Smooth muscle cell (in vitro differentiated cells): ENCODE data around the gene GLYATL1. TPM values are rescaled to one million over a fixed set of nuclear protein-coding genes. Genes with fewer than 3 reads are reported as not detected.

Experiments used
- DNase-seq: peaks from one replicate; lab custom pipeline; 2025; ENCODE audit not compliant: unreplicated experiment; lab: John Stamatoyannopoulos, UW
- H2AFZ ChIP-seq: fragments of 200-600 bp; sonication (generic); 2 replicates; pipeline ENCODE4 v1.6.0; 2016; ENCODE audit warnings: antibody characterized with exemption, low read depth, mild to moderate bottlenecking
- H3F3A ChIP-seq: fragments of 200-600 bp; sonication (generic); 2 replicates; pipeline ENCODE4 v1.6.0; 2017; ENCODE audit warnings: antibody characterized with exemption, low read depth
- H3K27ac ChIP-seq: fragments of 200-600 bp; sonication (generic); 2 replicates; pipeline ENCODE4 v1.5.1; 2016; ENCODE audit warnings: low read depth, mild to moderate bottlenecking
- H3K27me3 ChIP-seq: fragments of 200-600 bp; sonication (generic); 2 replicates; pipeline ENCODE4 v1.6.1; 2016; ENCODE audit warnings: low read depth, mild to moderate bottlenecking
- H3K36me3 ChIP-seq: fragments of 200-600 bp; sonication (generic); 2 replicates; pipeline ENCODE4 v1.5.1; 2016; ENCODE audit warnings: low read depth
- H3K4me1 ChIP-seq: fragments of 200-600 bp; sonication (generic); 2 replicates; pipeline ENCODE4 v1.5.1; 2016; ENCODE audit warnings: low read depth
- H3K4me2 ChIP-seq: fragments of 200-600 bp; sonication (generic); 2 replicates; pipeline ENCODE4 v1.6.0; 2016; ENCODE audit warnings: mild to moderate bottlenecking
- H3K4me3 ChIP-seq: fragments of 200-600 bp; sonication (generic); 2 replicates; pipeline ENCODE4 v1.5.1; 2016; ENCODE audit warnings: mild to moderate bottlenecking
- H3K79me2 ChIP-seq: fragments of 200-600 bp; sonication (generic); 2 replicates; pipeline ENCODE4 v1.6.0; 2016; ENCODE audit warnings: low read depth, mild to moderate bottlenecking
- H3K9ac ChIP-seq: fragments of 200-600 bp; sonication (generic); 2 replicates; pipeline ENCODE4 v1.6.0; 2016; ENCODE audit warnings: low read depth
- H3K9me3 ChIP-seq: fragments of 200-600 bp; sonication (generic); replicated peaks from 2 replicates; pipeline ENCODE4 v1.5.1; 2016; ENCODE audit warnings: low read depth
- H4K20me1 ChIP-seq: fragments of 200-600 bp; sonication (generic); 2 replicates; pipeline ENCODE4 v1.6.0; 2016; ENCODE audit warnings: low read depth
- WGBS: methylation state at CpG from one replicate; pipeline ENCODE4 v1.1.7; 2016; ENCODE audit warnings: low lambda C conversion rate; 5-methylcytosine and 5-hydroxymethylcytosine counted together
- polyA plus RNA-seq: library from polyadenylated mRNA; unstranded; fragments of >200 nt; fragmentation: Nextera tagmentation; extraction: Ambion mirVana; gene quantifications from 2 replicates; pipeline ENCODE4 v1.2.1, GENCODE V29; 2016
- total RNA-seq: library from RNA; depleted of rRNA; stranded (reverse); fragments of >200 nt; gene quantifications from 2 replicates; pipeline ENCODE4 v1.2.3, GENCODE V29; 2014
- TF ChIP-seq, protein P1 (sequence below): fragments of 200-600 bp; sonication (generic); IDR thresholded peaks from 2 replicates; pipeline ENCODE4 v1.5.1; 2017; ENCODE audit warnings: borderline replicate concordance, mild to moderate bottlenecking, antibody characterized with exemption; ENCODE audit not compliant: insufficient read depth, poor library complexity, severe bottlenecking

Gene GLYATL1
- total and polyA plus RNA-seq, 2 experiments from 2014 or later: not detected

DNA sequence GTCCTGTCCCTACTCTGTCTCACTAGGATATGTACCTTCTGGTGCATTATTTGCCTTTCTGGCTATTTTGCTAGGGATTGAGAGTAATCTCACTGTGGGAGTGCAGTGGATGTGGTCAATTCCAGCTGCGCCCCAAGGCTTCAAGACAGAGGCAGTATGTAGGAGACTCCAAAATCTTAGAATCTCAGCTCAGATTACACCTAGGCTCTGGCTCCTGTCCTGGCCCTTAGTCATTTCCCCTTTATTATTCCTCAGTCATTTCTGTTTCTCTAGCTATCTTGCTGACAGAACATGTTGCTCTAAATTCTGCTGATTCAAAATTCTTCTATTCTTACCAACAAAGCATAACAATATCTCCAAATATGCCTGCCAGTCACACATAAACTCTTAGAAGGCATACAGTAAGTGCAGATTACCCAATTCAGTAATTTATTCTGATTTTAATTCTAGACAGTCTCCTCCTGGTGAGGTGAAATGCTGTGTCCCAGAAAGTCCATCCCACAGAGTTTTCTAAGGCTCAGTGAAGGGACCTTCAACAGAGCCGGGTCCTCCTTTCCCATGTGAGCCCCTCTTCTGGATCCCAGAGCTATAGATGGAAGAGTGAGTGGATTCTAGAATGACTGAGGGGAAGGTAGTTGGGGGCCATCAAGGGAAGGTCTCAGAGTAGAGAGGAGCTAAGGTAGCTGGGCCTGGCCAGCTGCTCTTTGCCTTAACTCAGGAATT lies 24.3 kb upstream of the GLYATL1 start:
- H3K4me1 ChIP-seq: no peaks in the 10 kb centered on the region
- no peak overlapping the region for H3K4me3 ChIP-seq
- no peaks in the 10 kb centered on the region for H3K9me3 ChIP-seq
- H3K9ac ChIP-seq: no peak overlapping the region
- no peak for DNase-seq
- TF ChIP-seq, protein P1, sequence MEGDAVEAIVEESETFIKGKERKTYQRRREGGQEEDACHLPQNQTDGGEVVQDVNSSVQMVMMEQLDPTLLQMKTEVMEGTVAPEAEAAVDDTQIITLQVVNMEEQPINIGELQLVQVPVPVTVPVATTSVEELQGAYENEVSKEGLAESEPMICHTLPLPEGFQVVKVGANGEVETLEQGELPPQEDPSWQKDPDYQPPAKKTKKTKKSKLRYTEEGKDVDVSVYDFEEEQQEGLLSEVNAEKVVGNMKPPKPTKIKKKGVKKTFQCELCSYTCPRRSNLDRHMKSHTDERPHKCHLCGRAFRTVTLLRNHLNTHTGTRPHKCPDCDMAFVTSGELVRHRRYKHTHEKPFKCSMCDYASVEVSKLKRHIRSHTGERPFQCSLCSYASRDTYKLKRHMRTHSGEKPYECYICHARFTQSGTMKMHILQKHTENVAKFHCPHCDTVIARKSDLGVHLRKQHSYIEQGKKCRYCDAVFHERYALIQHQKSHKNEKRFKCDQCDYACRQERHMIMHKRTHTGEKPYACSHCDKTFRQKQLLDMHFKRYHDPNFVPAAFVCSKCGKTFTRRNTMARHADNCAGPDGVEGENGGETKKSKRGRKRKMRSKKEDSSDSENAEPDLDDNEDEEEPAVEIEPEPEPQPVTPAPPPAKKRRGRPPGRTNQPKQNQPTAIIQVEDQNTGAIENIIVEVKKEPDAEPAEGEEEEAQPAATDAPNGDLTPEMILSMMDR: no peak
- H4K20me1 ChIP-seq: no peaks in the 10 kb centered on the region
- no peaks in the 10 kb centered on the region for H3K36me3 ChIP-seq
- H3K4me2 ChIP-seq: no peak overlapping the region
- no peak overlapping the region for H3K27ac ChIP-seq
- H2AFZ ChIP-seq: no peak overlapping the region
- no peaks in the 10 kb centered on the region for H3K79me2 ChIP-seq
- no peaks in the 10 kb centered on the region for H3F3A ChIP-seq
- 82% methylated on average over 2 of the region's 2 CpGs for WGBS
- no peaks in the 10 kb centered on the region for H3K27me3 ChIP-seq

DNA sequence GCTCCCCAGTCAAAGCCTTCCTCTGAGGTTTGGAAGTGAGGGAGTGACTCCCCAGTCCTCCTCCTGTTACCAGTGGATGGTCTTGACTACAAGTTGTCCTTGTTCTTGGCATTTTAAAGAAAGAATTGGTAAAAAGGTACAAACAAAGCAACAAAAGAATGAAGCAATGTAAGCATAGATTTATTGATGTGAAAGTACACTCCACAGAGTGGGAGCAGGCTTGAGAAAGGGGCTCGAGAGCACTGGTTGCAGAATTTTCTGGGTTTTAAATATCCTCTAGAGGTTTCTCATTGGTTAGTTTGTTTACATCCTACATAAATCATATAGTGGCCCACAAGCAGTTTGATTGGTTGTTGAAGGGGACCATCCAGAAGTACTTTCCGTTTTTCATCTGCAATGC lies 22.7 kb upstream of the GLYATL1 start:
- H3F3A ChIP-seq: no peaks in the 10 kb centered on the region
- no peak overlapping the region for H3K4me3 ChIP-seq
- no peak overlapping the region for H3K27ac ChIP-seq
- TF ChIP-seq, protein P1: no peak
- no peaks in the 10 kb centered on the region for H3K36me3 ChIP-seq
- no peaks in the 10 kb centered on the region for H3K79me2 ChIP-seq
- H3K9ac ChIP-seq: no peak overlapping the region
- DNase-seq: no peak
- H3K9me3 ChIP-seq: no peaks in the 10 kb centered on the region
- H4K20me1 ChIP-seq: no peaks in the 10 kb centered on the region
- H3K4me2 ChIP-seq: no peak overlapping the region
- no peaks in the 10 kb centered on the region for H3K4me1 ChIP-seq
- no peak overlapping the region for H2AFZ ChIP-seq
- WGBS: 69% methylated on average over 2 of the region's 2 CpGs
- H3K27me3 ChIP-seq: no peaks in the 10 kb centered on the region

DNA sequence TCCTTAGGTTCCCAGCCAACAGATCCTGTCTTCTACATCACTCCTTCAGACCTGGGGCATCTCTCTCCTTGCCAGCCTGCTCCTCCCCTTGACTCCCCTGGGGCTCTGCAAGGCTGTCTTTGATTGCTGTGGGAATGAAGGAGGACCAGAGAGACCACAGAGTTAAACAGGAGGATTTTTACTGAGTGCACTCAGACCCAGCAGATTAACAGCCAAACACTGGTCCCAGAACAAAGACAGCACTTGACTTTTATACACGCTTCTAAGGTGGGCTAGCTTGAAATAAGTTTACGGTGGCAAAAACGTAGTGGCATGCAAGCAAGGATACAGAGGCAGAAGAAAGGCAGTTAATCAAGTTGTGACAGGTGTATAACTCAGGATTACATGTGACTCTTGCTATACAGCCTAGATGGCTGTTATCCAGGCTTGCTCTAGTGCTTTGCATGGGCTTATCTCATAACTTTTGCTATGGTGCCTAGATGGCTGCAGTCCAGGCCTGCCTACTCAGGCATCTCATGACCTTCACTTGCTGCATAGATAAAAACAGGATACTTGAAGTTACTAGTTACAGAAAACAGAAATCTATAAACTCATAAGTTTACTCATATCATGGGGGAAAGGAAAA lies 22.0 kb upstream of the GLYATL1 start:
- Histone ChIP-seq H3K27ac (no peak overlapping the region), H3K79me2 (no peaks in the 10 kb centered on the region), H3K4me1 (no peaks in the 10 kb centered on the region), H2AFZ (no peak overlapping the region), H4K20me1 (no peaks in the 10 kb centered on the region), H3F3A (no peaks in the 10 kb centered on the region), H3K4me3 (no peak overlapping the region), H3K4me2 (no peak overlapping the region), H3K36me3 (no peaks in the 10 kb centered on the region), H3K9me3 (no peaks in the 10 kb centered on the region), H3K9ac (no peak overlapping the region), H3K27me3 (no peaks in the 10 kb centered on the region)
- 91% methylated on average over 3 of the region's 3 CpGs for WGBS
- no peak for DNase-seq
- TF ChIP-seq, protein P1: no peak
